H54 (cell line): ENCODE data around the gene HNF4A.

Experiments used
- DNase-seq: peaks from one replicate; pipeline ENCODE4 v3.0.0; 2011; ENCODE audit warnings: low spot score, mixed read lengths; ENCODE audit not compliant: insufficient read length
- FAIRE-seq: peaks from 3 replicates; lab custom pipeline; 2011; peaks lifted over from hg19 to GRCh38; lab: Jason Lieb, UNC
- POLR2A ChIP-seq: IDR thresholded peaks from 2 replicates; pipeline ENCODE4 v1.6.1; 2011; ENCODE audit warnings: low read depth, mild to moderate bottlenecking, low read length

Gene HNF4A

GRCh38 chr20:44454306-44454963 lies 98.9 kb downstream of the HNF4A start:
- DNase-seq (no peak), FAIRE-seq (no peak)
- no peak for TF ChIP-seq POLR2A

- TF ChIP-seq POLR2A: no peak
- FAIRE-seq (no peak), DNase-seq (no peak)
Measured at GRCh38 chr20:44455126-44455525, 99.6 kb downstream of the HNF4A start.

DNA sequence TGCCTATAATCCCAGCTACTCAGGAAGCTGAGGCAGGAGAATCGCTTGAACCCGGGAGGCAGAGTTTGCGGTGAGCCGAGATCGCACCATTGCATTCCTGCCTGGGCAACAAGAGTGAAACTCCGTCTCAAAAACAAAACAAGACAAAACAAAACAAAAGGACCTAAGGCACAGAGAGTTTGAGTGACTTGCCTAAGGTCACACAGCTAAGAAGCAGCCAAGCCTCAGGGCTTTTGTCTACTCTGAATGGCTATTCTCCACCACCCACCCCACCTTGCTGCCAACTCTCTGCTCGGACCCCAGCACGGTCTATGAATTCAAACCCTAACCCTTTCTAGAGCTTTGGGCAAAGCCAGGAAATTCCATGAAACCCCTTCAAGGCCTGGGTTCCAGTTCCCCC lies 101.1 kb downstream of the HNF4A start:
- no peak for DNase-seq
- TF ChIP-seq POLR2A: no peak
- no peak for FAIRE-seq

- no peak for TF ChIP-seq POLR2A
- FAIRE-seq: no peak
- DNase-seq: no peak
Measured at GRCh38 chr20:44457016-44457415, 101.5 kb downstream of the HNF4A start.

DNA sequence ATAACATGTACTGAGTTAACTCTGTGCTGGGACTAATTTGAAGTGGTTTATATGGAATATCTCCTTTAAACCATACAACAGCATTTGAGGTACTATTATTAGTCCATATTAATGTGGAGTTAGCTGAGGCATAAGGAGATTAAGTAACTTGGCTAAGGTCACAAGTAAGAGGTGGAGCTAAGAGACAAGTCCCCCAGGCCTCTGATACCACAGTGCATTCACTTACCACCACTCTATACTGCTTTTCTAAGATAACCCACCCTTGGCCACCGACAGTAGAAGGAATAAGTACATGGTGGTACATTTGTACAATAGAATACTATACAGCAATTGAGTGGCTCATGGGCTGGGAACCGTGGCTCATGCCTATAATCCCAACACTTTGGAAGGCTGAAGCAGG lies 103.8 kb downstream of the HNF4A start:
- FAIRE-seq: no peak
- DNase-seq: no peak

GRCh38 chr20:44460795-44461141 lies 105.3 kb downstream of the HNF4A start:
- no peak for TF ChIP-seq POLR2A
- FAIRE-seq (no peak), DNase-seq (no peak)

More for the DNA sequence above, 103.8 kb downstream of the HNF4A start:
- no peak for TF ChIP-seq POLR2A

GRCh38 chr20:44461142-44461802 lies 105.8 kb downstream of the HNF4A start:
- FAIRE-seq (no peak), DNase-seq (no peak)
- no peak for TF ChIP-seq POLR2A

- FAIRE-seq (no peak), DNase-seq (no peak)
- no peak for TF ChIP-seq POLR2A
Measured at GRCh38 chr20:44461803-44462174, 106.3 kb downstream of the HNF4A start.

DNA sequence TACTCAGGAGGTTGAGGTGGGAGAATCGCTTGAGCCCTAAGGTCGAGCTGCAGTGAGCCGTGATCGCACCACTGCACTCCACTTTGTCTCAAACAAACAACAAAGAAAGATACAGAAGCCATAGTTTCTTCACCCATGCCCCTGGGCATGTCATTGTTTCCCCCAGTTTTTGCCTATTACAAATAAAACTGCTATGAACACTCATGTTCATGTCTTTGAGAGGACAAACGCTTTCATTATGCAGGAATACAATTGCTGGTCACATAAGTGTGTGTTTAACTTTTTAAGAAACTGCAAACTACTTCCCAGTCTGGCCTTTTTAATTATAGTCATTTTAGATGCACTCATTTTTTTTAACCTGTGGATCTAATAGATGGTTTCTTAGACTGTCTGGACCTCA lies 108.0 kb downstream of the HNF4A start:
- FAIRE-seq (no peak), DNase-seq (no peak)
- no peak for TF ChIP-seq POLR2A

DNA sequence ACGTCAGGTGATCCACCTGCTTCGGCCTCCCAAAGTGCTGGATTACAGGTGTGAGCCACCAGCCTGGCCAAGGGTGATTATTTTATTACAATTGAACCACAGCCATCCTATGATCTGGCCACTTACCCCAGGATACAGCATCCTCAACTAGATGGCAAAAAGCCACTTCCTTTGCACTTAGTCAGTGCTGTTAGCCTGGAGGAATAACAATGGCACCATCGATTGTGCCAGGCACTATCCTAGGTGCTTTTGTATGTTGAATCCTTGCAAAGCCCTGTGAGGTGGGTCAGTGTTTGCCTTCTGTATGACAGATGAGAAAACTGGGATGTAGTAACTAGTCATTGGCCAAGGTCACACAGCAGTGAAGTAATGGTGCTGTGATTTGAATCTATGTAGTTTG lies 109.0 kb downstream of the HNF4A start:
- FAIRE-seq: no peak
- DNase-seq: no peak

DNA sequence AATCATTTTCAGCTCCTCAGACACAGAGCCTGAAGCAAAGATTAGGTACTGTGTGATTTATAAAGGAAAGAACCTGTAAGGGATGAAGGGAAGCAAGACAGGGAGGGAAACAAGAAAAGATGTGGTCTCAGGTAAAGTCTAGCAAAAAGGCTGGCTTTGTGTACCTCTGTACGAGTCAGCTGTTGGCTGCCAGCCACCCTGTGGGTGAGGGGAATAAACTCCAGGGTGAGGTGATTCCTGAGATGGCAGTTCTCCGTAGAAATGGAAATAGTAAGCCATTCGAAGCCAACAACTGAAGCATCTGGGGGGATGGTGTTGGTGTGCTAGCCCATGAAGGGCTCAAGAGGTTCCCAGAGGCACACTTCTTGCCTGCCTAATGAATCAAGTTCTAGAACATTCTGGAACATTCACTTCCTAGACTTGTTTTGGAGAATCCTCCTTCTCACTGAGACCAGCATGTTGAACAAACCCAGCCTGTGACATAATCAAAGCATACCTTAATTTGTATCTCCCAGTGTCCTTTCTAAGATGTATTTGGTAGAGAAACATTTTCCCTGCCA lies 109.6 kb downstream of the HNF4A start:
- no peak for TF ChIP-seq POLR2A
- no peak for FAIRE-seq
- no peak for DNase-seq

More for the DNA sequence above, 109.0 kb downstream of the HNF4A start:
- no peak for TF ChIP-seq POLR2A

GRCh38 chr20:44467289-44467883 lies 111.9 kb downstream of the HNF4A start:
- no peak for DNase-seq
- FAIRE-seq: no peak
- no peak for TF ChIP-seq POLR2A

DNA sequence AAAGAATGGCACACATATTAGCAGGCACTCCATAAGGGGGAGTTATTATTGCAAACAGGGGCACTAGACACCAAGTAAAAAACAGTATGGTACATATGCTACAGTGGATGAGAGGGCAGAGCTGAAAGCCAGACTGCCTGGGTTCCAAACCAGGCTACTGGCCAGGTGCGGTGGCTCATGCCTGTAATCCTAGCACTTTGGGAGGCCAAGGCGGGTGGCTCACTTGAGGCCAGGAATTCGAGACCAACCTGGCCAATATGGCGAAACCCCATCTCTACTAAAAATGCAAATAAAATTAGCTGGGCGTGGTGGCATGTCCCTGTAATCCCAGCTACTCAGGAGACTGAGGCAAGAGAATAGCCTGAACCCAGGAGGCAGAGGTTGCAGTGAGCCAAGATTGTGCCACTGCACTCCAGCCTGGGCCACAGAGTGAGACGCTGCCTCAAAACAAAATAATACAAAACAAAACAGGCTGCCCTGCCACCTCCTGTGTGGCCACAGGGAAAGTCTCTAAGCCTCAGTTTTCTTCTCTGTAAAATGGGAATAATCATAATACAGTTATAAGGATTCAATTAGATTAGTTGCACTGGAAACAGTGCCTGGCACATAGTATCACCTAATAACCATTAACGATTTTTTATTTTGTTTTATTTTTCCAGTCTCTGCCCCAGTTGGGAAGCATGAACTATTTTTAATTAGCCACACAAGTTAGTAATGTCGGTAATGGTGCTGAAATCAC lies 112.7 kb downstream of the HNF4A start:
- no peak for FAIRE-seq
- DNase-seq: no peak
- TF ChIP-seq POLR2A: no peak

DNA sequence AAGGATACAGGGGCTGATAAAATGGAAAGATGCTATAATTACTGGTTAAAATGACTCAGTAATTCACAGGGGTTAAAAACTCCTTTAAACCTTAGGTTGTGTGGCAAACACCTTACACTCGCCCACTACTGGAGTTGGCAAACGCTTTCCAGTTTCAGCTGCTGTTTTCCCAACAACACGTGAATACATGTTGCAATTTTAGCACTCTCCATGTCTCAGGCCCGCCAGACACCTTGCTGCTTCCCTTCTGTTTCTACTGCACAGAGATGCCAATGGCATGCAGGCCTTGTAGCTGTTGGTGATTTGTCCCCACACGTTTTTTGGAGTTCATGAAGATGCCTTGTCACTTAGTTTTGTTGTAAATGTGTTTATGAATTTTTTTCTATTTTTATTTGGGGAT lies 114.8 kb downstream of the HNF4A start:
- FAIRE-seq: no peak
- DNase-seq: no peak
- TF ChIP-seq POLR2A: no peak
